ENCODE data around the gene FBXO5.

DNA sequence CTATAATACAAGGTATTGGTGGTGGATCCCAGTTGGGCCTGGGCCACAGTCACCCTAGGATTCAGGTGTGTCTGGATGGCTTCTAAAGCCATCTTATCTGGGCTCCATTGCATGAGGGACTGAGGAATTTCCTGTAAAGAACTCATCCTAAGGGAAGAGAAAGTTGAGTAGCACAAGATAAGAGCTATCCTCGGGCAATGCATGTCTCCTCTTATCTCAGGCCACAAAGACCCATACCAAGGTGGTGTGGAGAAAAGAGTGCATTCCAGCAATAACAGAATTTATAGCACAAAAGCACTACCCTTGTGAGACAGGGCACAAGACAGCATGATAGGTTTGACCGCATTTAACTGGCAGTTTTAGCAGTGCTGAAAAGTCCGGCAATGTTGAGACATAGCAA lies 34.0 kb upstream of the FBXO5 start:
- no peak for TF ChIP-seq EZH2 (IDR thresholded peaks at IDR 0.05; ENCODE audit: borderline replicate concordance, low read depth, low read length, poor library complexity, severe bottlenecking)
- TF ChIP-seq, protein P1, sequence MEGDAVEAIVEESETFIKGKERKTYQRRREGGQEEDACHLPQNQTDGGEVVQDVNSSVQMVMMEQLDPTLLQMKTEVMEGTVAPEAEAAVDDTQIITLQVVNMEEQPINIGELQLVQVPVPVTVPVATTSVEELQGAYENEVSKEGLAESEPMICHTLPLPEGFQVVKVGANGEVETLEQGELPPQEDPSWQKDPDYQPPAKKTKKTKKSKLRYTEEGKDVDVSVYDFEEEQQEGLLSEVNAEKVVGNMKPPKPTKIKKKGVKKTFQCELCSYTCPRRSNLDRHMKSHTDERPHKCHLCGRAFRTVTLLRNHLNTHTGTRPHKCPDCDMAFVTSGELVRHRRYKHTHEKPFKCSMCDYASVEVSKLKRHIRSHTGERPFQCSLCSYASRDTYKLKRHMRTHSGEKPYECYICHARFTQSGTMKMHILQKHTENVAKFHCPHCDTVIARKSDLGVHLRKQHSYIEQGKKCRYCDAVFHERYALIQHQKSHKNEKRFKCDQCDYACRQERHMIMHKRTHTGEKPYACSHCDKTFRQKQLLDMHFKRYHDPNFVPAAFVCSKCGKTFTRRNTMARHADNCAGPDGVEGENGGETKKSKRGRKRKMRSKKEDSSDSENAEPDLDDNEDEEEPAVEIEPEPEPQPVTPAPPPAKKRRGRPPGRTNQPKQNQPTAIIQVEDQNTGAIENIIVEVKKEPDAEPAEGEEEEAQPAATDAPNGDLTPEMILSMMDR (conservative IDR thresholded peaks at IDR 0.05; ENCODE audit: low read depth, low read length) = no peak

Data from A673 (cell line).